ENCODE measurements around the gene PDS5B.

Gene PDS5B

DNA sequence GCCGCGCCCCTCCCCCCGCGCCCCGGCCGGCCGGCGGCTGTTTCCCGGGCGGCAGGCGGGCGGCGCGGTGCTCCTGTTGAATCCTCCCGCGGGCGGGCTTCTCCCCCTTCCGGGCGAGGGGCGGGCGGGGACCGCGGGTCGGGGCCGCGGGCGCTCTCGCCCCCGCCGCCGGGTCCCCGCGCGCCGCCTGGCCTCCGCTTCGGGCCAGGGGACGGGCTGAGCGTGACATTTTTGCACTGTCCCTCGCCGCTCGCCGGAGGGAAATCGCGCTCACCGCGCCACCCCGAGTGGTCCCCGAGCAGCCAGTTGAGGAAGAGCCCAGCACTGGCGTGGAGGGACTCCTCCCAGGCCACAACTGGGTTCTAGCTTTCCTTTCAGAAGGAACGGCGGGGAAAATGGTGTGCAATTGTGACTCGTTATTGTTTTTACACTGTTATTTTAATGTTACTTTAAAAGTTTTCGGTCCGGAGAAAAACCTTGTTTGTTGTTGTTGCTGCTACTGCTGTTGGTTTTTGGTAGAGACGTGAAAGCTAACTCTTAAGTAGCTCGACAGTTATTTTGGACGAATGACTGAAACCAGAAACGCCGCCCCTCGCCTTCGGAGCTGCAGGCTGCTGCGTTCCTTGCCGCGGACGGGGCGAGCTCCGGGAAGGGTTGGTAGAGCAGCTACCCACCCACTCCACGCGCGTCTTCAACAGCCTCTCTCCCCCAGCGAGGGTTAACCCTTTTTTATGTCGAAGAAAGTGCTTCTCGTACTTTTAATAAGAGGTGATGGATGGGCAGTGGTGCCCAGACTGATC is 959 bp downstream of the PDS5B start:
- DNase-seq (ENCODE audit: low read depth, low spot score), result no peak
- ChIA-PET POLR2A (interaction anchor here (0.9 to 1.2 kb wide), 3 partner anchors 324 to 955 kb away, joined by 3 to 4 read pairs (median 3); no protein-coding TSS in a partner anchor), CTCF (interaction anchor here (0.8 to 3.4 kb wide), 19 partner anchors 14 to 1137 kb away, joined by 3 to 50 read pairs (median 6); no protein-coding TSS in a partner anchor)
- H3K4me3 ChIP-seq (ENCODE audit: low read depth, low read length), result peak overlapping the region; percentile 85
- TF ChIP-seq, protein P1, sequence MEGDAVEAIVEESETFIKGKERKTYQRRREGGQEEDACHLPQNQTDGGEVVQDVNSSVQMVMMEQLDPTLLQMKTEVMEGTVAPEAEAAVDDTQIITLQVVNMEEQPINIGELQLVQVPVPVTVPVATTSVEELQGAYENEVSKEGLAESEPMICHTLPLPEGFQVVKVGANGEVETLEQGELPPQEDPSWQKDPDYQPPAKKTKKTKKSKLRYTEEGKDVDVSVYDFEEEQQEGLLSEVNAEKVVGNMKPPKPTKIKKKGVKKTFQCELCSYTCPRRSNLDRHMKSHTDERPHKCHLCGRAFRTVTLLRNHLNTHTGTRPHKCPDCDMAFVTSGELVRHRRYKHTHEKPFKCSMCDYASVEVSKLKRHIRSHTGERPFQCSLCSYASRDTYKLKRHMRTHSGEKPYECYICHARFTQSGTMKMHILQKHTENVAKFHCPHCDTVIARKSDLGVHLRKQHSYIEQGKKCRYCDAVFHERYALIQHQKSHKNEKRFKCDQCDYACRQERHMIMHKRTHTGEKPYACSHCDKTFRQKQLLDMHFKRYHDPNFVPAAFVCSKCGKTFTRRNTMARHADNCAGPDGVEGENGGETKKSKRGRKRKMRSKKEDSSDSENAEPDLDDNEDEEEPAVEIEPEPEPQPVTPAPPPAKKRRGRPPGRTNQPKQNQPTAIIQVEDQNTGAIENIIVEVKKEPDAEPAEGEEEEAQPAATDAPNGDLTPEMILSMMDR (IDR thresholded peaks at IDR 0.05; ENCODE audit: insufficient read depth, low read length, missing control alignments), result no peak

GRCh38 chr13:32587811-32588170 is 1.5 kb downstream of the PDS5B start:
- H3K4me3 ChIP-seq (ENCODE audit: low read depth, low read length), result peak overlapping the region; percentile 85
- POLR2A ChIA-PET, result interaction anchor here (0.9 to 1.0 kb wide), 2 partner anchors 715 to 955 kb away, joined by 3 read pairs; no protein-coding TSS in a partner anchor
- no peak for DNase-seq (ENCODE audit: low read depth, low spot score)
- TF ChIP-seq, protein P1 (IDR thresholded peaks at IDR 0.05; ENCODE audit: insufficient read depth, low read length, missing control alignments), result no peak
- CTCF ChIA-PET, result interaction anchor here (0.8 to 3.4 kb wide), 19 partner anchors 14 to 1136 kb away, joined by 3 to 50 read pairs (median 6); no protein-coding TSS in a partner anchor

DNA sequence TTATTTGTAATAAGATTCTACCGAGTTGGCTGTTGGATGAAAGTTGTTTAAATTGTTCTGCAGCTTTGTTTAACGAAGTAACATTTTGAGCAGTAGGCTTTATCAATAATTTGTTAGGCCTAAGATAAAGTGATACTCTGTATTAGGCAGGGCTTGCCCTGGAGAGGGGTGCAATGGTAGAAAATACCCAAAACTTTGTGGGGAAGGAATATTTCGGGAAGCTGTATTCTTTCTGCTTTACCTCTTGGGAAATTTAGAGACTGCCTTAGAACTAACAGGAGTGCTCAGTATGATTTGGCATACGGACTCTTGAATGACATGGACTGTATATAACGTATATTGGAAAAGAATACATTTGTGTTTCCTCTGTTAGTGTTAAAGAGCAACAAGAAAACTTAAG is 2.5 kb downstream of the PDS5B start:
- no peak for DNase-seq (ENCODE audit: low read depth, low spot score)
- H3K4me3 ChIP-seq (ENCODE audit: low read depth, low read length), result peak overlapping the region; percentile 42
- POLR2A ChIA-PET, result no interaction called here
- CTCF ChIA-PET, result interaction anchor here (0.7 to 3.4 kb wide), 13 partner anchors 8 to 1135 kb away, joined by 3 to 50 read pairs (median 6); no protein-coding TSS in a partner anchor
- TF ChIP-seq, protein P1 (IDR thresholded peaks at IDR 0.05; ENCODE audit: insufficient read depth, low read length, missing control alignments), result no peak

- no peak overlapping the region for H3K4me3 ChIP-seq (ENCODE audit: low read depth, low read length)
- CTCF ChIA-PET, result interaction anchor here (0.8 to 3.4 kb wide), 6 partner anchors 48 to 1134 kb away, joined by 3 to 14 read pairs (median 6); no protein-coding TSS in a partner anchor
- POLR2A ChIA-PET, result no interaction called here
These were observed 3.2 kb downstream of the PDS5B start for GRCh38 chr13:32589471-32589870.

DNA sequence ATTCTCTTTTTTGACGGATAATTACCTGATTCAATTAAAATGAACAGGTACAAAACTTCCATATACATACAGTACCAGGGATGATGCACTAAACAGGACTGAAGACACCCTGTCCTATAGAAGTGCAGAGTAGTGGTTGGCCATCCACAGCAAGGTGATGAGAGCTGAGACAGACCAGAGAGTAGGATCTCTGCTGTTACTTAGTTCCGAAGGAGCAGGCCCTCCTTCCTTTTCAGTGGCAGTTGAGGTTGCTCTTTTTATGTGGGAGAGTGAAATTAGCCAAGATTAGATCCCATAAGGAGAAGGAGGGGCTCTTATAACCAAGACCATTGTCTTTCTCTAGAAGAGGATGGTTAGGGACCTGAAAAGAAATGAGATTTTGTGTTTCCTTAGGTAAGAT is 4.0 kb downstream of the PDS5B start:
- POLR2A ChIA-PET, result no interaction called here
- TF ChIP-seq, protein P1 (IDR thresholded peaks at IDR 0.05; ENCODE audit: insufficient read depth, low read length, missing control alignments), result no peak
- DNase-seq (ENCODE audit: low read depth, low spot score), result no peak
- CTCF ChIA-PET, result interaction anchor here (0.8 to 3.4 kb wide), 7 partner anchors 47 to 1134 kb away, joined by 3 to 14 read pairs (median 5); no protein-coding TSS in a partner anchor
- no peak overlapping the region for H3K4me3 ChIP-seq (ENCODE audit: low read depth, low read length)

More at GRCh38 chr13:32589471-32589870, 3.2 kb downstream of the PDS5B start:
- TF ChIP-seq, protein P1 (IDR thresholded peaks at IDR 0.05; ENCODE audit: insufficient read depth, low read length, missing control alignments), result no peak
- no peak for DNase-seq (ENCODE audit: low read depth, low spot score)

- DNase-seq (ENCODE audit: low read depth, low spot score), result no peak
- CTCF ChIA-PET, result interaction anchor here (1.1 to 2.6 kb wide), 6 partner anchors 10 to 77 kb away, joined by 3 to 13 read pairs (median 6); no protein-coding TSS in a partner anchor
- TF ChIP-seq, protein P1 (IDR thresholded peaks at IDR 0.05; ENCODE audit: insufficient read depth, low read length, missing control alignments), result no peak
- POLR2A ChIA-PET, result no interaction called here
- no peak overlapping the region for H3K4me3 ChIP-seq (ENCODE audit: low read depth, low read length)
These were observed 5.8 kb downstream of the PDS5B start for GRCh38 chr13:32592082-32592481.

Data from AG04449 (cell line).